SK-N-SH treated with all-trans-retinoic acid at 6 μM for 48 hours (cell line): ENCODE measurements around the gene PPIL4.

ENCODE experiments used
- CSDC2 ChIP-seq: fragments of 250-450 bp; sonication (Bioruptor Pico); IDR thresholded peaks from 2 replicates; pipeline ENCODE4 v1.5.0; 2020; ENCODE audit warnings: mild to moderate bottlenecking, moderate library complexity
- PATZ1 ChIP-seq: fragments of 250-450 bp; sonication (Bioruptor Pico); IDR thresholded peaks from 2 replicates; pipeline ENCODE4 v1.8.0; 2020; ENCODE audit warnings: mild to moderate bottlenecking, moderate library complexity, borderline replicate concordance
- PPARA ChIP-seq: fragments of 250-450 bp; sonication (Bioruptor Pico); IDR thresholded peaks from 2 replicates; pipeline ENCODE4 v1.5.0; 2020; ENCODE audit warnings: mild to moderate bottlenecking, borderline replicate concordance
- ZNF565 ChIP-seq: fragments of 450-650 bp; formaldehyde crosslinking; conservative IDR thresholded peaks from 2 replicates; pipeline ENCODE4 v1.5.0; 2020; ENCODE audit warnings: low read depth, mild to moderate bottlenecking, moderate library complexity

- TF ChIP-seq CSDC2 (CRISPR knock-in tag): no peak
- TF ChIP-seq PATZ1 (CRISPR knock-in tag): no peak
- TF ChIP-seq ZNF565 (CRISPR knock-in tag): no peak
- TF ChIP-seq PPARA (CRISPR knock-in tag): no peak
Measured at GRCh38 chr6:149473080-149474052, 72.5 kb downstream of the PPIL4 start.
